HG03457 (cell line): ENCODE results near the gene CHD1L.
"Not testable (repeated sequence)": the region's sequence is repeated elsewhere in the genome, so short reads cannot be mapped to it uniquely, and the experiment has no call there.

Experiments used
- ATAC-seq: cut with Tn5 transposase; IDR thresholded peaks from one replicate; pipeline ENCODE4 v1.9.1; 2021; ENCODE audit warnings: moderate number of reproducible peaks; ENCODE audit not compliant: unreplicated experiment

CHD1L gene

GRCh38 chr1:147264158-147264768 is 21.8 kb downstream of the CHD1L start:
- no peak for ATAC-seq

- ATAC-seq, result no peak
Observed at GRCh38 chr1:147266381-147266780, 23.9 kb downstream of the CHD1L start.

- ATAC-seq, result no peak
Observed at GRCh38 chr1:147267711-147268110, 25.2 kb downstream of the CHD1L start.

- no peak for ATAC-seq
Observed at GRCh38 chr1:147270721-147271120, 28.2 kb downstream of the CHD1L start.

GRCh38 chr1:147272042-147272441 is 29.6 kb downstream of the CHD1L start:
- no peak for ATAC-seq

GRCh38 chr1:147273409-147274336 is 31.2 kb downstream of the CHD1L start:
- ATAC-seq, result no peak

- no peak for ATAC-seq
Observed at GRCh38 chr1:147281950-147282349, 39.5 kb downstream of the CHD1L start.

GRCh38 chr1:147283011-147283410 is 40.5 kb downstream of the CHD1L start:
- no peak for ATAC-seq

- ATAC-seq, result no peak
Observed at GRCh38 chr1:147287133-147287865, 44.8 kb downstream of the CHD1L start.

GRCh38 chr1:147292012-147292411 is 49.5 kb downstream of the CHD1L start:
- ATAC-seq, result no peak

GRCh38 chr1:147292631-147293251 is 50.3 kb downstream of the CHD1L start:
- no peak for ATAC-seq

GRCh38 chr1:147297438-147297837 is 55.0 kb downstream of the CHD1L start:
- ATAC-seq, result no peak

- ATAC-seq, result not testable (repeated sequence)
Observed at GRCh38 chr1:147305803-147306202, 63.3 kb downstream of the CHD1L start.

GRCh38 chr1:147316968-147317367 is 74.5 kb downstream of the CHD1L start:
- ATAC-seq, result no peak

- ATAC-seq, result not testable (repeated sequence)
Observed at GRCh38 chr1:147326933-147327687, 84.6 kb downstream of the CHD1L start.

GRCh38 chr1:147334292-147334691 is 91.8 kb downstream of the CHD1L start:
- no peak for ATAC-seq

GRCh38 chr1:147336291-147336690 is 93.8 kb downstream of the CHD1L start:
- ATAC-seq, result no peak

GRCh38 chr1:147337040-147337630 is 94.7 kb downstream of the CHD1L start:
- ATAC-seq, result no peak

- no peak for ATAC-seq
Observed at GRCh38 chr1:147338571-147338970, 96.1 kb downstream of the CHD1L start.

- ATAC-seq, result no peak
Observed at GRCh38 chr1:147341246-147341645, 98.8 kb downstream of the CHD1L start.
